Fibroblast of lung (primary cell): ENCODE measurements around the gene TUBG2.

Experiments
- EZH2 ChIP-seq: IDR thresholded peaks from 2 replicates; pipeline ENCODE4 v1.5.1; 2012; ENCODE audit warnings: low read length, control low read depth, mild to moderate bottlenecking; ENCODE audit errors: missing control alignments
- TF ChIP-seq, protein P1 (sequence below), 2 donors: IDR thresholded peaks in 1 of 2; conservative IDR thresholded peaks in 1 of 2; 1 replicate in 1 of 2; 2 replicates in 1 of 2; pipeline ENCODE4 v1.5.1; 2011 to 2012; ENCODE audit warnings: low read length in 2 of 2, control low read depth in 1 of 2, inconsistent platforms in 1 of 2, low read depth in 1 of 2, mild to moderate bottlenecking in 1 of 2

DNA sequence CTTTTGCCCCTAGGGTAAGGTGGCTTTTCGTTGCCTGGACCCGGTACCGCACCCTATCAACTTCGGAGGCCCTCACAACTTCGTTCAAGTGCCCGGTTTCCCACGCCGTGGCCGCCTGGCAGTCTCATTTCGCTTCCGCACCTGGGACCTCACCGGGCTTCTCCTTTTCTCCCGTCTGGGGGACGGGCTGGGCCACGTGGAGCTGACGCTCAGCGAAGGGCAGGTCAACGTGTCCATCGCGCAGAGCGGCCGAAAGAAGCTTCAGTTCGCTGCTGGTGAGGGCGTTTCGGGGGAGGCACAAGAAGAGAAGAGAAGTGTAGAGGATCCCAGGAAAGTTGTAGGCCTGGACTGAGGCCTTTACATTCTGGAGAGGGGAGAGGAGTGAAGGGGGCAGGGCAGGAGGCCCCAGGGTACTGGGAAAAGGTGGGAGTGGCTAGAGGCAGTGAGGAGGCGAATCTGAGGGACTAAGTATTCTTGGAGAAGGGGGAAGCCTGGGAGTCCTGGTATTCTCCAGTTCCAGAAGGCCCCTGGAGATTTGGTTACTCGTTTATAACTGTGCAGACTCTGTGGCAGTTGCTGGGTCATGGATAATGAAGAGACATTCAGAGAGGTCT, 28.7 kb downstream of the TUBG2 start:
- TF ChIP-seq, protein P1, sequence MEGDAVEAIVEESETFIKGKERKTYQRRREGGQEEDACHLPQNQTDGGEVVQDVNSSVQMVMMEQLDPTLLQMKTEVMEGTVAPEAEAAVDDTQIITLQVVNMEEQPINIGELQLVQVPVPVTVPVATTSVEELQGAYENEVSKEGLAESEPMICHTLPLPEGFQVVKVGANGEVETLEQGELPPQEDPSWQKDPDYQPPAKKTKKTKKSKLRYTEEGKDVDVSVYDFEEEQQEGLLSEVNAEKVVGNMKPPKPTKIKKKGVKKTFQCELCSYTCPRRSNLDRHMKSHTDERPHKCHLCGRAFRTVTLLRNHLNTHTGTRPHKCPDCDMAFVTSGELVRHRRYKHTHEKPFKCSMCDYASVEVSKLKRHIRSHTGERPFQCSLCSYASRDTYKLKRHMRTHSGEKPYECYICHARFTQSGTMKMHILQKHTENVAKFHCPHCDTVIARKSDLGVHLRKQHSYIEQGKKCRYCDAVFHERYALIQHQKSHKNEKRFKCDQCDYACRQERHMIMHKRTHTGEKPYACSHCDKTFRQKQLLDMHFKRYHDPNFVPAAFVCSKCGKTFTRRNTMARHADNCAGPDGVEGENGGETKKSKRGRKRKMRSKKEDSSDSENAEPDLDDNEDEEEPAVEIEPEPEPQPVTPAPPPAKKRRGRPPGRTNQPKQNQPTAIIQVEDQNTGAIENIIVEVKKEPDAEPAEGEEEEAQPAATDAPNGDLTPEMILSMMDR (conservative IDR thresholded peaks at IDR 0.05 in 1 of 2, IDR thresholded peaks at IDR 0.05 in 1 of 2; ENCODE audit: low read depth in 1 of 2, low read length in 2 of 2) = no peak
- no peak for TF ChIP-seq EZH2
